ENCODE measurements around the gene TPST2. TPM values are rescaled to one million over a fixed set of nuclear protein-coding genes. Genes with fewer than 3 reads are reported as not detected.

Gene TPST2
- total RNA-seq, 1 experiment from 2014 or later: 50.1 TPM

GRCh38 chr22:26555478-26555877, 34.5 kb downstream of the TPST2 start:
- Mint-ChIP-seq H3K4me1 (peaks cover 81 to 82% of the 10 kb centered on the region in 2 experiments), H3K4me3 (peak overlapping the region in 1 of 2 experiments; percentile 32; a peak in 1 of 5 replicates), H3K36me3 (ENCODE audit: insufficient read depth in 1 of 3, low read depth in 3 of 3) (peaks cover 0 to 7% (median 4%) of the 10 kb centered on the region in 3 experiments; a peak in 3 of 7 replicates), H3K27me3 (ENCODE audit: low read depth) (no peaks in the 10 kb centered on the region), H3K27ac (peak overlapping the region in 2 of 3 experiments; percentile 49 to 66; a peak in 2 of 7 replicates), H3K9me3 (no peaks in the 10 kb centered on the region; a peak in 1 of 5 replicates)
- no peak overlapping the region for H3K23ac ChIP-seq (ENCODE audit: insufficient read length, low read depth, low read length)
- no peak overlapping the region for H4K5ac ChIP-seq (ENCODE audit: insufficient read length, low read depth, low read length)
- H3K9me3 ChIP-seq (ENCODE audit: control insufficient read depth, low read depth, low read length): no peaks in the 10 kb centered on the region
- H4K8ac ChIP-seq (replicated peaks; ENCODE audit: insufficient read length, low read depth, low read length): no peak overlapping the region
- H2BK20ac ChIP-seq (ENCODE audit: low read depth, low read length, poor library complexity, severe bottlenecking): no peak overlapping the region
- H2BK15ac ChIP-seq (ENCODE audit: low read depth, low read length): no peak overlapping the region
- no peak overlapping the region for H2BK5ac ChIP-seq (ENCODE audit: insufficient read length, low read length)
- H3K56ac ChIP-seq (ENCODE audit: insufficient read length, low read depth, low read length): no peak overlapping the region
- H2AFZ ChIP-seq (ENCODE audit: low read length): no peak overlapping the region
- peak overlapping the region; percentile 1 for H3K18ac ChIP-seq (ENCODE audit: insufficient read length, low read depth, low read length)
- no peak overlapping the region for H3K14ac ChIP-seq (ENCODE audit: insufficient read depth, low read length)
- peak overlapping the region; percentile 58 for H3K27ac ChIP-seq (ENCODE audit: insufficient read length, low read depth, low read length)
- no peak for DNase-seq
- no peaks in the 10 kb centered on the region for H3K23me2 ChIP-seq (ENCODE audit: insufficient read length, low read depth, low read length, poor library complexity, severe bottlenecking)
- H3K4me1 ChIP-seq (ENCODE audit: insufficient read depth, low read length): peaks cover 26% of the 10 kb centered on the region
- no peak for TF ChIP-seq CTCF (conservative IDR thresholded peaks at IDR 0.05)
- no peak overlapping the region for H3T11ph ChIP-seq (ENCODE audit: low read length)
- no peak overlapping the region for H2BK120ac ChIP-seq (ENCODE audit: low read depth, low read length, poor library complexity, severe bottlenecking)
- H4K20me1 ChIP-seq (ENCODE audit: control insufficient read depth, insufficient read depth, insufficient read length): peaks cover 3% of the 10 kb centered on the region
- no peak overlapping the region for H3K4ac ChIP-seq (ENCODE audit: low read depth, low read length)
- H3K79me1 ChIP-seq (ENCODE audit: insufficient read depth, low read depth, low read length, poor library complexity, severe bottlenecking): peaks cover 10% of the 10 kb centered on the region
- WGBS (ENCODE audit: extremely low coverage, insufficient read length, low lambda C conversion rate): no CpG with 5 or more reads among the region's 11 CpGs
- peaks cover 40% of the 10 kb centered on the region; the same call in 1 of the 2 replicates for H3K79me2 ChIP-seq (ENCODE audit: insufficient read depth, low read length)
- H3K9ac ChIP-seq (ENCODE audit: extremely low read depth, insufficient read length, low read length): no peak overlapping the region
- H3K27me3 ChIP-seq (ENCODE audit: insufficient read depth, low read length): no peaks in the 10 kb centered on the region
- no peak overlapping the region for H2BK12ac ChIP-seq (ENCODE audit: insufficient read length, low read depth, low read length)
- H4K91ac ChIP-seq (ENCODE audit: insufficient read length, low read depth, low read length): no peak overlapping the region
- H2AK5ac ChIP-seq (ENCODE audit: insufficient read length, low read length): no peak overlapping the region
- H3K4me2 ChIP-seq (ENCODE audit: insufficient read depth, insufficient read length, low read length): peak overlapping the region; percentile 10

Data from H9 (cell line).